CD4-positive, alpha-beta T cell treated with Interleukin-12 subunit alpha and Interleukin-12 subunit beta, for 1 hour (primary cell): Measurements from ENCODE around the gene WDR45B.
"Not testable (repeated sequence)": the region's sequence is repeated elsewhere in the genome, so short reads cannot be mapped to it uniquely, and the experiment has no call there.

Source experiments
- DNase-seq: peaks from one replicate; pipeline ENCODE4 v3.0.0-alpha.2; 2020

WDR45B gene

DNA sequence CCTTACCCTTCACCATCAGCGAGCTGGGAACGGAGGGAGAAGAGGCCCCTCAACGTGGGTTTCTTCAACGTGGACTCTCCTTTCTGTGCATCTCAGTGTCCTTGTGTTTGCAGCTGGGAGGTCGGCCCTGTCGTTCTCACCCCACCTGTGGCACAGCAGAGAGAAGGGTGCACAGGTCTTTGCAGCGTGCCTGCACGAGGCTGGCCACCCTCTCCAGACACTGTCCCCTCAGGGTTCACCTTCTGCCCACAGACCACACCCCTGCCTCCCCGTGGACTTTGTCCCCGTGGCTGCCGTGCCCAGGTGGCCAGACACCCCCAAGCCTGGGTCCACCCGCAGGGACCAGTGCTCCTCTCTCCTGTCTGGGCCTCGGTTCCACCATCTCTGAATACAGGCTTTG, 7.3 kb upstream of the WDR45B start:
- DNase-seq = no peak

DNA sequence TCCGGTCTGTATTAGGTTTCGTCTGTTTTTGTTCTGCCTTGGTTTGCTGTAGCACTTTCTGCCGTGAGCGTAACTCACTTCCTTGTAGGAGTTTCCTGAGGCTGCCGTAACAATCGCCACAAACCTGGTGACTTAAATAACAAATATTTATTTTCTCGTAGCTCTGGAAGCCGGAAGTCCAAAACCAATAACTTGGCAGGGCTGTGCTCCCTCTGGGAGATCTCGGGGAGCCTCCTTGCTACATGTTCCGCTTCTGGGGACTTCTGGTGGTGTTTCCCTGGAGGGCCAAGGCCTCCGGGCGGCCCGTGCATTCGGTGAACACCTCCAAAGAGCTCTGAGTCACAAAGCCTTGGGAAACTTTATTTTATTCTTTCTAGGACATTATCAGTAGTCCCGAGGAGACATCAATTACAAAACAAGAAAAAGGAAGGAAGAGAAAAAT, 6.8 kb upstream of the WDR45B start:
- no peak for DNase-seq

DNA sequence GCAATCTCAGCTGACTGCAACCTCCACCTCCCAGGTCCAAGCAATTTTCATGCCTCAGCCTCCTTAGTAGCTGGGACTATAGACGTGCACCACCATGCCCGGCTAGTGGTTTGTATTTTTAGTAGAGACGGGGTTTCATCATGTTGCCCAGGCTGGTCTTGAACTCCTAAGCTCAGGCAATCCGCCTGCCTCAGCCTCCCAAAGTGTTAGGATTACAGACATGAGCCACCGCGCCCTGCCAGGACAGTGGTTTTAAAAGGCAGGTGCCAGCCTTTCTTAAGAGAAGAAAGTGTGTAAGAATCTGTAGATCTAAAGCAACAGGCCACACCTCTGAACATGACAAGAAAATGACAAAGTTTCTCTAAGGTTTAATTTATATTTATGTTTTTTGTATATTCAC, 6.4 kb upstream of the WDR45B start:
- DNase-seq = not testable (repeated sequence)

DNA sequence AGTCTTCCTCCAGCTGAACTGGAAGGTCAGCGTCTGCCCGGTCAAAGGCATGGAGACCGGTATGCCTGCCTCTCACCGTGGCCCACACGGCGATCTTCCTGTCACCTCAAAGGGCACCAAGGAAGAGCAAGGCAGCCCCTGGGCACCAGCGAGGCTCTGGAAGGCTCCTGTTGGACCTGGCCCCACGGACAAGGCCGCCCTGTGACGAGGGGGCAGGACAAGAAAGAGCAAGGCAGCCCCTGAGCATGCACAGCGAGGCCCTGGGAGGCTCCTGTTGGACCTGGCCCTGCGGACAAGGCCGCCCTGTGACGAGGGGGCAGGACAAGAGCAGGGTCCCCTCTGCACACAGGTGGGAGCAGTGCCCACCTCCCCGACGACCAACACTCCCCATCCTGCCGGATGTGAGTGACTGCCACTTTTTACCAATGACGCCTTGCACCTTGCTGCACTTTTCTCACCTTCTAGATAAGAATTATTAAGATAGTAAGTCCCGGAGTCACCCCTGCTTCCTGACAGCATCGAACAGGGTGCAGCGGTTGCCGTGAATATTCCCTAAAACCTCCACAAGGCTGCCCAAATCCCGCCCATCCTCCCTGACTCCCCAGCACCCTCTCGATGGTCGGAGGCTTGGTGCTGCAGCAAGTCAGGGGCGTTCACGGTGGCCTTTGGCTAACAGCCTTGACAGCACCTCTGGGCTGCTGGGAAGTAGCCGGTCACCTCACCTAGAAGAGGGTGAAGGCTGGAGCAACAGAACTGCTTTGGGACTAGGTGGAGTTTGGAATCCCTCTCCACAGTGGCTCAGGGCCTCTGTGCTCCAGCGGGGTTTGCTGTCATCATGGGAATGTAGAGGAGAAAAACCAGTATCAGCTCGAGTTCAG, 5.6 kb upstream of the WDR45B start:
- DNase-seq = no peak

GRCh38 chr17:82650723-82651122, 2.5 kb upstream of the WDR45B start:
- DNase-seq = no peak

- no peak for DNase-seq
Measured at GRCh38 chr17:82649501-82650261, 1.4 kb upstream of the WDR45B start.

DNA sequence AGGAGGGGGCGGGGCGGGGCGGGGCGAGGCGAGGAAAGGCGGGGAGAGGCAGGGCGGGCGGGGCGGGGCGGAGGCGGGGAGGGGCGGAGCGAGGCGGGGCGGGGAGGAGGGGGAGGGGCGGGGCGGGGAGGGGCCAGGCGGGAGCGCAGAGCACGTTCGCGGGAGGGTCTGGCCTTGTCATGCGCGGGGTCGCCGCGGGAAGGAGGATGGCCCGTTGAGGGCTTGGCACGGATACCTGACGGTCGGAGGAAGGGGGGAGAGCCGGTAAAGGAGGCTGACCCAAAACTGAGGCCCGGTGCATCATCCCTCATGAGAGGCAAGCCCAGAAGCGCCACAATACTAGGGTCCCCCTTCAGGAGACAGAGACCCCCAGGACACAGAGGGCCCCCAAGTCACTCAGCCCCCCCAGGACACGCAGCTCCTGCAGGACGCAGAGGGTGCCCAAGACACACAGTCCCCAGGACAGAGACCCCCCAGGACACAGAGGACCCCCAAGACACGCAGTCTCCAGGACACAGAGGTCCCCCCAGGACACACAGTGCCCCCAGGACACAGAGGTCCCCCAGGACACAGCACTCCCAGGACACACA, 593 bp upstream of the WDR45B start:
- DNase-seq = no peak

DNA sequence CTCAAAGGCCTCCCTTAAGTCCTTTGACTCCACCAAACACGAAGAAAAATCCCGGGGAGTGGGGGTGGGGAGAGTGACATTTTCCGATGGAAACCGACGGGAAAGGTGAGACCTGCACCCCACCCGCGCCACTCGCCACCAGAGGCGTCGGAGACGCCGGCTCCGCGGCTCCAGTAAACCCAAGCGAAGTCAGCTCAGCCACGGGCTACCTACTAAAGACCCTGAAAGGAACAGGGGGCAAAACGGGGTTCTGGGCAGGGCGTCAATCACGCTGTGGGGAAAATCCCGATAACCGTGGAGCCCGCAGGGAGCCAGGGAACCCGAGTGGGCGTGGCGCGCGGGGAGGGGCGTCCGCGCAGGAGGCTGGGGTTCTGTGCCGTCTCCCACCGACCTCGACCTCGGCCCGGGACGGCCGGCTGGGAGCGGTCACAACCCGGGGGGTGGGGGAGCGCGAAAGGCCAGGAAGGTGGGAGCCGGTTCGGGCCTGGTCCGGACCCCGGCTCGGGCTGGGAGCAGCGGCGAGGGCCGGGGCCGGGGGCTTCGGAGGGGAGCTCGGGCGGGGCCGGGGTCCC, 565 bp downstream of the WDR45B start:
- peak; percentile 54 for DNase-seq

GRCh38 chr17:82645516-82645915, 2.7 kb downstream of the WDR45B start:
- DNase-seq = no peak

DNA sequence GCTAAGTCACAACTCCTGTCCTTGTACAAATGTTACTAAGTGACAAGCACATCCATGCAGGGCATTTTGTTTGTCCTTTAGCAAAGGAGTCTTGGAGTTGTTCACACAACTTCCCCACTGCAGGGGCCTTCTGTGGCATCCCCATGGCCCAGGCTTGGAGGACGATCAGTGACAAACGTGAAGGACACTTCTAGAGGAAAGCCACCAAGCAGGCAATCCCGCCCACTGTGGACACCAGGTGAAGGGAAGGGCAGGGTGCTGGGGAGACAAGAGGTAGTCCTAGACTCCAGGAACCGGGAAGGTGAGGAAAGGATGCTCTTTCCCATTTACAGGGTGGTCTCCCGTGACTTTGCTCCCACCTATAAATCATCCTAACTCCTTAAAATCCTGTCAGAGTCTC, 4.1 kb downstream of the WDR45B start:
- no peak for DNase-seq

- no peak for DNase-seq
Measured at GRCh38 chr17:82642022-82642421, 6.2 kb downstream of the WDR45B start.

GRCh38 chr17:82640036-82640435, 8.2 kb downstream of the WDR45B start:
- no peak for DNase-seq

- no peak for DNase-seq
Measured at GRCh38 chr17:82639628-82640027, 8.6 kb downstream of the WDR45B start.

DNA sequence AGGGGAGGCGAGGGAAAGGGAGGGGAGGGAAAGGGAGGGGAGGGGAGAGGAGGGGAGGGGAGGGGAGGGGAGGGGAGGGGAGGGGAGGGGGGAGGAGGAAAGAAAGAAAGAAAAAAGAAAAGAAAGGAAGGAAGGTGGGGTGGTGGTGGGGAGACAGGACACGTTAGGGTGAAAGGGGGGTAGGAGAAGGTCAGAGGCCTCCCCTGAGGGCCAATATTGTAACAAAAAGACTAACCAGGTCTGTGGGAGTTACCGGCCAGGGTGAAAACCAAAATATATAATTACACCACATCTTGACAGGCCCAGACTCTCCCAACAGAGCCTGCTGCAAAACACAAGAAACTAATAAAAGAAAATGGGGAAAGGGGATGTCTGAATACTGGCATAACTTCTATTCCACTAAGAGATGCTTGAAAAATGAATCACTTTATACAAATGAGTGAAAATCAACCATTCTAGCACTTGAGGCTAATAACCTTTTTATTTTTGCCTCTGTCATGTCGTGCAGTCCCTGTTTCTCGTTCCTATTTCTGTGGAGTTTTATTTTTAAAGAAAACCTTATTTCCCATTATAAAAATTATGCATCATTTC, 10.0 kb downstream of the WDR45B start:
- no peak for DNase-seq

GRCh38 chr17:82636626-82637598, 11.3 kb downstream of the WDR45B start:
- no peak for DNase-seq

DNA sequence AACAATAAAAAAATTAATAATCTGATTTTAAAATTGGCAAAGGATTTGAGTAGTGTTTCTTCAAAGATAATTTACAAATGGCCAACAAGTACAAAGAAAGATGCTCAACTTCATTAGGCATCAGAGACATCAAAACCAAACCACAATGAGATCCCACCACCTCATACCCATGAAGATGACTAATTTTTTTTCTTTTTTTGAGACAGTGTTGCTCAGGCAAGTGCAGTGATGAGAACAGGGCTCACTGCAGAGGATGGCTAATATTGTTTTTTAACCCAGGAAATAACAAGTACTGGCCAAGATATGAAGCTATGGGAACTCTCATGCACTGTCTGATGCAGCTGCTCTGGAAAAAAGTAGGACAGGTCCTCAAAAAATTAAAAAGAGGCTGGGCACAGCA, 14.9 kb downstream of the WDR45B start:
- DNase-seq = no peak

GRCh38 chr17:82632451-82632850, 15.8 kb downstream of the WDR45B start:
- DNase-seq = no peak

- DNase-seq = no peak
Measured at GRCh38 chr17:82631544-82631943, 16.7 kb downstream of the WDR45B start.

- DNase-seq = no peak
Measured at GRCh38 chr17:82630212-82630611, 18.0 kb downstream of the WDR45B start.

- no peak for DNase-seq
Measured at GRCh38 chr17:82629748-82630147, 18.5 kb downstream of the WDR45B start.

GRCh38 chr17:82627405-82627804, 20.8 kb downstream of the WDR45B start:
- DNase-seq = no peak

DNA sequence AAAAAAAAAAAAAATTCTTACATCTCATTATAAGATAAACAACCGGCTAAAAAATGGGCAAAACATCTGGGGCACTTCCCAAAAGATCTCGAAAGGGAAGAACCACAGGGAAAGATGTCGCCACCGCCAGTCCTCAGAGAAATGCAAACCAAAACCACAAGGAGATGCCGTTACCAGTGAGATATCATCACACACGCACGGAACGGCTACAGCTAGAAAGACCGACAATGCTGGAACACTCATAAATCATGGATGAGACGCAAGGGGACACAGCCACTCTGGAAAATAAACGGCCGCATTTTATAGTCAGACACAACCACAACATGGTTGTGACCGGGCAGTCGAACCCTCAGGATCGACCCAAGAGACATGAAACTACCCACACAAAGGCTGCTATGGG, 24.5 kb downstream of the WDR45B start:
- no peak for DNase-seq
